ENCODE data around the gene DDX50. TPM values are rescaled to one million over a fixed set of nuclear protein-coding genes. Genes with fewer than 3 reads are reported as not detected.

The DDX50 gene
- 26.1 and 26.6 TPM in 2 replicates for polyA plus RNA-seq

GRCh38 chr10:68901105-68901927 lies at the start of gene DDX50:
Gene DDX50, plus strand, starts transcription at chr10:68901315. Its CDS starts 70 bp downstream, at chr10:68901385.

GRCh38 chr10:68955832-68956532 lies 54.9 kb downstream of the DDX50 start, which contains the start of gene DDX21:
Gene DDX21, plus strand, starts transcription at chr10:68956170. Its CDS starts 56 bp downstream, at chr10:68956226.

DNA sequence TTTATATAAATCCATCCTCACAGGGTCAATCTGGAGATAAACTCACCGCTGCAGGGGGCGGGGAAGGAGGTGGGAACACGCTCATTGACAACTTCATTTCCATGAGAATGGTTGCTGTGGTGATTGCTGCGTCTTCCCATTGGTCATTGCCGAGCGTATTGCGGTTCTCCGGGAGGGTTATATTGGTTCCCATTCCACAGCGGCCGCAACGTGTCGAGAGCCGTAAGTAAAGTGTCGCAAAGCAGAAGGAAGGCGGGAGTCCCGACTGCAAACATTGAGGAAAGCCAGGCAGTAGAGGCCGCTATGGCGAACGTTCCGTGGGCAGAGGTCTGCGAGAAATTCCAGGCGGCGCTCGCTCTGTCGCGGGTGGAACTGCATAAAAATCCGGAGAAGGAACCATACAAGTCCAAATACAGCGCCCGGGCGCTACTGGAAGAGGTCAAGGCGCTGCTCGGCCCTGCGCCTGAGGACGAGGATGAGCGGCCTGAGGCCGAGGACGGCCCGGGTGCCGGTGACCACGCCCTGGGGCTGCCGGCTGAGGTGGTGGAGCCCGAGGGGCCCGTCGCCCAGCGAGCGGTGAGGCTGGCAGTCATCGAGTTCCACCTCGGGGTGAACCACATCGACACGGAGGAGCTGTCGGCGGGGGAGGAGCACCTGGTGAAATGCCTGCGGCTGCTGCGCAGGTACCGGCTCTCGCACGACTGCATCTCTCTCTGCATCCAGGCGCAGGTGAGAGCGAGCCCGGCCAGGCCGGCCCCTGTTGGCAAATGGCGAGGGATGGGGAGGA lies 87.6 kb downstream of the DDX50 start, which contains the start of gene KIFBP:
TSS of gene KIFBP (plus strand) at position 274 of the 787 bp plus-strand sequence. CDS start at position 304, 30 bp downstream.

Other genes starting within 250 kb of the DDX50 start
- 69.5 and 102 TPM in 2 replicates for gene CCAR1, start 180.1 kb upstream of the DDX50 start, polyA plus RNA-seq
- 5.8 and 9.3 TPM in 2 replicates for gene STOX1, start 73.8 kb upstream of the DDX50 start, polyA plus RNA-seq
- gene DDX21, start 54.9 kb downstream of the DDX50 start, polyA plus RNA-seq = 19.9 and 22.7 TPM in 2 replicates
- gene KIFBP, start 87.5 kb downstream of the DDX50 start, polyA plus RNA-seq = 58.7 and 67.4 TPM in 2 replicates
- 6.8 and 12.5 TPM in 2 replicates for gene SRGN, start 186.8 kb downstream of the DDX50 start, polyA plus RNA-seq
- gene VPS26A, start 222.9 kb downstream of the DDX50 start, polyA plus RNA-seq = 16.7 and 40.0 TPM in 2 replicates